ENCODE results near the gene MZF1.
"Not testable (repeated sequence)": the region's sequence is repeated elsewhere in the genome, so short reads cannot be mapped to it uniquely, and the experiment has no call there.

DNA sequence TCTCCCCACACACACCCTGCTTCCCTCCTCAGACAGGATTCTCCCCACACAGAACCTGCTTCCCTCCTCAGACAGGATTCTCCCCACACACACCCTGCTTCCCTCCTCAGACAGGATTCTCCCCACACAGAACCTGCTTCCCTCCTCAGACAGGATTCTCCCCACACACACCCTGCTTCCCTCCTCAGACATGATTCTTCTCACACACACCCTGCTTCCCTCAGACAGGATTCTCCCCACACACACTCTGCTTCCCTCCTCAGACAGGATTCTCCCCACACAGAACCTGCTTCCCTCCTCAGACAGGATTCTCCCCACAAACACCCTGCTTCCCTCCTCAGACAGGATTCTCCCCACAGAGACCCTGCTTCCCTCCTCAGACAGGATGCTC lies 34.0 kb downstream of the MZF1 start:
- not testable (repeated sequence) for TF ChIP-seq CTCF, POLR2AphosphoS5, POLR2A (IDR thresholded peaks at IDR 0.05)

Data from prostate gland (tissue), 2 donors.